Panc1 (cell line): ENCODE measurements around the gene HERC3. TPM values are rescaled to one million over a fixed set of nuclear protein-coding genes. Genes with fewer than 3 reads are reported as not detected.

Source experiments
- ATAC-seq: fragments of 200-7000 bp; cut with Tn5 transposase; 2 replicates; pipeline ENCODE4 v1.9.1; 2020; ENCODE audit warnings: mild to moderate bottlenecking, moderate library complexity
- BruUV-seq: library from RNA; stranded (reverse); fragments of 400-500 nt; replicated peaks from 2 replicates; lab custom pipeline; 2021; lab: Mats Ljungman, UMichigan
- CTCF ChIA-PET: fragments of 300-600 bp; sonication (Branson Sonifier 250); formaldehyde crosslinking; loops from one replicate; lab custom pipeline; 2022; ENCODE audit warnings: antibody characterized with exemption; lab: Charles Lee
- POLR2A ChIA-PET: fragments of 300-600 bp; sonication (Branson Sonifier 250); formaldehyde crosslinking; loops from one replicate; lab custom pipeline; 2022; ENCODE audit warnings: antibody characterized with exemption; lab: Charles Lee
- DNase-seq: peaks from one replicate; pipeline ENCODE4 v3.0.0-alpha.2; 2010; ENCODE audit warnings: low read depth, low spot score
- H3K27ac ChIP-seq: 2 replicates; pipeline ENCODE4 v1.5.1; 2011; ENCODE audit warnings: mild to moderate bottlenecking, low read length, inconsistent platforms
- H3K27me3 ChIP-seq: fragments of 200-500 bp; sonication (Bioruptor generic); 2 replicates; pipeline ENCODE4 v1.6.0; 2014; ENCODE audit warnings: low read length, inconsistent platforms; ENCODE audit not compliant: control insufficient read depth, insufficient read depth
- H3K36me3 ChIP-seq: fragments of 200-500 bp; sonication (Bioruptor generic); 2 replicates; pipeline ENCODE4 v1.5.1; 2014; ENCODE audit warnings: inconsistent platforms, mild to moderate bottlenecking, low read length, moderate library complexity; ENCODE audit not compliant: control insufficient read depth, insufficient read depth
- H3K4me1 ChIP-seq: 2 replicates; pipeline ENCODE4 v1.5.1; 2011; ENCODE audit warnings: inconsistent platforms, mild to moderate bottlenecking, low read length, moderate library complexity; ENCODE audit not compliant: control insufficient read depth, insufficient read depth
- H3K4me3 ChIP-seq, 2 experiments: 2 replicates each; pipeline ENCODE4 v1.5.1; 2011 to 2012; ENCODE audit warnings: low read depth in 2 of 2, low read length in 2 of 2, mild to moderate bottlenecking in 2 of 2, inconsistent platforms in 1 of 2, moderate library complexity in 1 of 2
- H3K9me3 ChIP-seq: fragments of 200-500 bp; sonication (Bioruptor generic); 2 replicates; pipeline ENCODE4 v1.5.1; 2014; ENCODE audit warnings: low read depth, mild to moderate bottlenecking, inconsistent platforms, low read length, moderate library complexity; ENCODE audit not compliant: control insufficient read depth, insufficient read depth
- CTCF ChIP-seq: fragments of 450-650 bp; IDR thresholded peaks from 2 replicates; pipeline ENCODE4 v1.5.1; 2017; ENCODE audit warnings: mild to moderate bottlenecking
- POLR2AphosphoS5 ChIP-seq: IDR thresholded peaks from 2 replicates; pipeline ENCODE4 v1.6.1; 2012; ENCODE audit warnings: mild to moderate bottlenecking, low read depth, low read length, moderate library complexity
- REST ChIP-seq, 2 experiments: IDR thresholded peaks; 2 replicates each; pipeline ENCODE4 v1.6.1; 2011 to 2012; ENCODE audit warnings: low read depth in 2 of 2, control low read depth in 1 of 2, low read length in 1 of 2, mild to moderate bottlenecking in 1 of 2, moderate library complexity in 1 of 2; ENCODE audit not compliant: insufficient read depth in 1 of 2
- SIN3A ChIP-seq: IDR thresholded peaks from 2 replicates; pipeline ENCODE4 v1.6.1; 2012; ENCODE audit warnings: low read depth, mild to moderate bottlenecking, low read length, moderate library complexity, borderline replicate concordance; ENCODE audit not compliant: insufficient read depth
- TCF7L2 ChIP-seq: IDR thresholded peaks from 2 replicates; pipeline ENCODE4 v1.6.1; 2011; ENCODE audit warnings: mild to moderate bottlenecking, low read depth, low read length, inconsistent platforms
- in situ Hi-C: cut with HindIII; loops from 2 replicates; pipeline ENCODE4 v1.10.0; 2016; ENCODE audit warnings: low sequenced_read_pairs, low pct_unique_long_range_greater_than_20kb
- intact Hi-C: fragments of 100-400 bp; cut with micrococcal nuclease; formaldehyde crosslinking; loops from one replicate; pipeline ENCODE4 v1.10.0; 2022; ENCODE audit not compliant: unreplicated experiment
- total RNA-seq: library from RNA; stranded (reverse); gene quantifications from one replicate; pipeline ENCODE4 v1.2.1, GENCODE V29; 2021; ENCODE audit not compliant: unreplicated experiment

The HERC3 gene
- total RNA-seq, 1 experiment from 2014 or later, result 1.1 TPM

GRCh38 chr4:88736264-88736663, 144.0 kb downstream of the HERC3 start:
- ATAC-seq, result no peak
- intact Hi-C loops, result no loop called here
- in situ Hi-C loops, result no loop called here
- no TSS peak for BruUV-seq
- no peaks in the 10 kb centered on the region for H3K27me3 ChIP-seq
- TF ChIP-seq REST (IDR thresholded peaks at IDR 0.05; ENCODE audit: insufficient read depth in 1 of 2, low read depth in 2 of 2, low read length in 1 of 2), result no peak
- no peak for TF ChIP-seq SIN3A
- no peak for TF ChIP-seq CTCF
- no peak for TF ChIP-seq TCF7L2
- no peak for TF ChIP-seq POLR2AphosphoS5
- H3K27ac ChIP-seq, result no peak overlapping the region
- ChIA-PET CTCF (no interaction called here), POLR2A (no interaction called here)
- no peak for DNase-seq
- no peak overlapping the region for H3K4me3 ChIP-seq
- H3K36me3 ChIP-seq, result no peaks in the 10 kb centered on the region
- H3K9me3 ChIP-seq, result no peaks in the 10 kb centered on the region
- H3K4me1 ChIP-seq, result no peaks in the 10 kb centered on the region

- no peak overlapping the region for H3K27ac ChIP-seq
- BruUV-seq, result no TSS peak
- H3K36me3 ChIP-seq, result no peaks in the 10 kb centered on the region
- H3K4me1 ChIP-seq, result no peaks in the 10 kb centered on the region
- in situ Hi-C loops (no loop called here), intact Hi-C loops (no loop called here)
- H3K9me3 ChIP-seq, result no peaks in the 10 kb centered on the region
- no peaks in the 10 kb centered on the region for H3K27me3 ChIP-seq
- POLR2A ChIA-PET, result no interaction called here
- no peak overlapping the region for H3K4me3 ChIP-seq
- no peak for ATAC-seq
- CTCF ChIA-PET, result no interaction called here
- DNase-seq, result no peak
- TF ChIP-seq REST (IDR thresholded peaks at IDR 0.05; ENCODE audit: insufficient read depth in 1 of 2, low read depth in 2 of 2, low read length in 1 of 2) (no peak), TCF7L2 (no peak), CTCF (no peak), POLR2AphosphoS5 (no peak), SIN3A (no peak)
Observed at GRCh38 chr4:88737307-88737941, 145.1 kb downstream of the HERC3 start.
